ENCODE measurements around the gene HEXB. TPM values are rescaled to one million over a fixed set of nuclear protein-coding genes. Genes with fewer than 3 reads are reported as not detected.

The HEXB gene
- total and polyA plus RNA-seq, 5 donors = 63.0 to 84.3 (median 80.6) TPM

Other genes starting within 250 kb of the HEXB start
- gene ENC1, start 44.5 kb upstream of the HEXB start, total RNA-seq = 10 to 100 TPM in 1 of 4 donors, 1 to 10 TPM in 3; 5.3 to 14.9 (median 7.0) TPM
- 2.9 TPM for gene ENC1, start 44.5 kb upstream of the HEXB start, polyA plus RNA-seq
- 10 to 100 TPM; 21.6 to 41.1 (median 33.7) TPM for gene GFM2, start 81.9 kb downstream of the HEXB start, total RNA-seq
- gene GFM2, start 81.9 kb downstream of the HEXB start, polyA plus RNA-seq = 37.2 TPM
- gene NSA2, start 82.0 kb downstream of the HEXB start, total RNA-seq = 10 to 100 TPM; 46.8 to 81.8 (median 61.1) TPM
- 73.8 TPM for gene NSA2, start 82.0 kb downstream of the HEXB start, polyA plus RNA-seq
- 1 to 10 TPM; 6.8 to 8.9 (median 7.8) TPM for gene FAM169A, start 181.2 kb downstream of the HEXB start, total RNA-seq
- 1.9 TPM for gene FAM169A, start 181.2 kb downstream of the HEXB start, polyA plus RNA-seq